ENCODE results near the gene MED13.
"Not testable (repeated sequence)": the region's sequence is repeated elsewhere in the genome, so short reads cannot be mapped to it uniquely, and the experiment has no call there.

MED13 gene

DNA sequence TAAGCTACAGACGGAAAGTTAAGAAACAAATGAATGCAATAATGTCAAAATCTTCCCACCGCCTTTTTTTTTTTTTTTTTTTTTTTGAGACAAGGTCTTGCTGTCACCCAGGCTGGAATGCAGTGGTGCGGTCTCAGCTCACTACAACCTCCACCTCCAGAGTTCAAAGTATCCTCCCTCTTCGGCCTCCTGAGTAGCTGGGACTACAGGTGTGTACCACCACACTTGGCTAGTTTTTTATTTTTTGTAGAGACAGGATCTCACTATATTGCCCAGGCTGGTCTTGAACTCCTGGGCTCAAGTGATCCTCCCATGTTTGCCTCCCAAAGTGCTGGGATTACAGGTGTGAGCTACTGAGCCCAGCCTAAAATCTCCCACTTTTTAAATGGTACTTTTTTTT lies 66.5 kb downstream of the MED13 start:
- DNase-seq (ENCODE audit: low read depth, low spot score), result not testable (repeated sequence)

DNA sequence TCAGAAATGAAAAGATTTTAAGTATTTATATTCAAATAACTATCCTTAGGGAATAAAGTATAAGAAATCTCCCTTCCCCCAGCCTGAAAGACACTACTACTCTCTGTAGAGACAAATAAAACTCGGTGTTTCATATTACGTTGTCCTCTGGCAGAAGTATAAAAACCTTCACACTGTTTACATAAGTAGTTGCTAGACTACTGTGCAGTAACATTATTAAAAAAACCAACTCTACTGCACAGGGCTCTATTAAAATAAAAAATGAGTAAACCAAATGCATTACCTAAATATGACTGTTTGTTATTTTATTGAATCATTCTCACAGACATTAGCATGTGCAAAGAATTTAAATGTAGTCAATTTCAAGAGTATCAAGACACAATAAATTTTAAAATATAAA lies 67.4 kb downstream of the MED13 start:
- DNase-seq (ENCODE audit: low read depth, low spot score), result peak; percentile 37

DNA sequence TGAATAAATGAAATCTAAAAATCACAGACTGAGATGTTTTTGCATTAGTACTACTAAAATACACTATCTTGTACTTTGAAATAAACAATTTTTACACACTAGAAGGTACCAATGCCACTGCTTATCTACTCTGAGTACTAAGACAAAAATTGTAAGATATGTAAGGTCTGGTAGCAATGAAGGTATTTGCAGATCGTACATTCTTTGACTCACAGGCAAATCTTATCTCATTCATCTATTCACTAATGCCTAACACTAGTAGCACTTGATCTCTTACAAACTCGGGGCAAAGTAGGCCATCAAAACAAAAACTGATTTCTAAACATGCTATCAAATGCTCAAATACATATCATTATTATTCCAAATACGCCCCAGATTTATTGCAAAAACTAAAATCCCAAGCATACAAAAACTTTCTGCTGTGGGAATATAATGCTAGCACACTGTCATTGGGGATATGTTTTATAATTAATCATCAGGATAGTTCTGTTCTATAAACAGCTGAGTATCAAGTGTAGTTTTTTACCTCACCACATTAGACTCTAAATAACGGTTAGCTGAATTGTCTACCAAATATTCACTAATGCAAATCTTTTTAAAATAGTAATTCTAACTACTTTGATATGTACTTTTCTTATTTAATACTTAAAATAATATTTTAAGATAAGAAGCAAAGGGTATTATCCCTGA lies 68.0 kb downstream of the MED13 start:
- peak; percentile 4 for DNase-seq (ENCODE audit: low read depth, low spot score)

DNA sequence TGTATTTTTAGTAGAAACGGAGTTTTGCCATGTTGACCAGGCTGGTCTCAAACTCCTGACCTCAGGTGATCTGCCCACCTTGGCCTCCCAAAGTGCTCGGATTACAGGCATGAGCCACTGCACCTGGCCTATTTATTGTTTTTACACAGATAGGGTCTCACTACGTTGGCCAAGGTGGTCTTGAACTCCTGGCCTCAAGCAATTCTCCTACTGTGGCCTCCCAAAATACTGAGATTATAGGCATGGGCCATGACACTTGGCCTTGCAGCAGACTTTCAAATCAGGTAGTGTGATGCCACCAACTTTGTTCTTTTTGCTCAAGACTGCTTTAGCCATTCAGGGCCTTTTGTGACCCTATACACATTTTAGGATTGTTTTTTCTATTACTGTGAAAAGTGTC lies 75.6 kb downstream of the MED13 start:
- no peak for DNase-seq (ENCODE audit: low read depth, low spot score)

DNA sequence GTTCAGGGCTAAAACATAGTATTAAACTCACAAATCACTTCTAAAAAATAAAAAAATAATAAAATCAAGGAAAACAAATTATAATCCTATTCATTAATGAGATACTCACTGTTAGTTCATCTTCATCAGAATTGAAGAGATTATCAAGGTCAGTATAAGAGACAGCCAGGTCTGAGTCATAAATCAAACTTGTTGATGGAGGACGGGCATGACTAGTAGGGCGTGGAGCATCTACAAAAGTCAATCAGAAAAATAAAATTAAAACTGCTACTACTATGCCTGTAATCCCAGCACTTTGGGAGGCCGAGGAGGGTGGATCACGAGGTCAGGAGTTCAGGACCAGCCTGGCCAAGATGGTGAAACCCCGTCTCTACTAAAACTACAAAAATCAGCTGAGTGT lies 78.2 kb downstream of the MED13 start:
- DNase-seq (ENCODE audit: low read depth, low spot score), result no peak

DNA sequence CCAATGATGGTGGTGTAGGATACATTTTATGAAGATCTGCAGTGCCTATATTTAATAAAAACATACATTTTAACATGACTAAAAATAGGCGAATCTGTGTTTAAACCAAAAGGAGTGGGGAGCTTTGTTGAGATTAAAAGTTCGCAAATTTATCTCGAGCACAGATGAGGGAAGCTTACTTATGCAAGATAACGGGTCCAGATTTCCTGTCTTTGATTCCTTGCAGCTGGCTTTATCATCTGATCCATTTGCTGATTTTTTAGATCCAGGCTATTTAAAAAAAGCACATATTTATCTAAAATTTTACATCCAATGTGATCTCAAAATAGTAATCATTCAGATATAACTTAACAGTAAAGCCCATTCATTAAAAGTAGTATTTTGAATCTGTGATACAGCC lies 80.3 kb downstream of the MED13 start:
- DNase-seq (ENCODE audit: low read depth, low spot score), result no peak

DNA sequence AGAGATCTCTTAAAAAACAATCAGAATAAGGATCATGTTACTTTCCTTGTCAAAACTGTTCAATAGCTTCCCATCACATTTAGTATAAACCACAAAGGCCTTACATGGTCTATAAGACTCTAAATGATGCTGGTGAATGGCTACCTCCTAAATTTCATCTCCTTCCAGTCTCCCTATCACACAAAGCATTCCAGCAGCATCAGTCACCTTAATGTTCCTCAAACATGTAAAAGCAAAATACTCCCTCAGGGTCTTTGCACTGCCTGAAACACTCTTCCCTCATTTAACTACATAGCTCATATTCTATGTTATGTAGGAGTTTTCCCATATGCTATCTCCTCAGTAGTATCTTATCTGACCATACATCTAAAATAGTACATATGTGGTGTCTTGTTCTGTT lies 83.8 kb downstream of the MED13 start:
- peak; percentile 29 for DNase-seq (ENCODE audit: low read depth, low spot score)

DNA sequence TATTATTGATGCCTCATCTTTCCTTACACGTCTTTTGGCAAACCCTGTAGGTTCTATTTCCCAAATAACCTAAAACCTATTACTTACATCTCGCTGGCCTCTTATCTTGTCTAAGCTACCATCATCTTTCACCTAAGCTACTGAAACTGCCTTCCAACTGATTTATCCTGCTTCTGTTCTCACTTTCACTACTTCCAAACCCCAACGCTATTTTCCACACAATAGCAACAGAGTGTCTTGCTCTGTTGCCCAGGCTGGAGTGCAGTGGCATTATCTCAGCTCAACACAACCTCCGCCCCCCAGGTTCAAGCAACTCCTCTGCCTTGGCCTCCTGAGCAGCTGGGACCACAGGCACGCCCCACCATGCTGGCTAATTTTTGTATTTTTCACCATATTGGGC lies 84.5 kb downstream of the MED13 start:
- no peak for DNase-seq (ENCODE audit: low read depth, low spot score)

DNA sequence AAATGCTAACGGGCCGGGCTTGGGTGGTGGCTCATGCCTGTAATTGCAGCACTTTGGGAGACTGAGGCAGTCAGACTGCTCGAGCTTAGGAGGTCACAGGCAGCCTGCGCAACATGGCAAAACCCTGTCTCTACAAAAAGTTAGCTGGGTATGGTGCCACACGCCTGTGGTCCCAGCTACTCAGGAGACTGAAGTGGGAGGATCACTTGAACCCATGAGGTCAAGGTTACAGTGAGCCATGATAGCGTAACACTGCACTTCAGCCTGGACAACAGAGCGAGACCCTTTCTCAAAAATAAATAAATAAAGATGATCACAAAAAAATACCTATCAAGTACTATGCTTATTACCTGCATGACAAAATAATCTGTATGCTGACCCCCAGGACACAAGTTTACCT lies 91.0 kb downstream of the MED13 start:
- no peak for DNase-seq (ENCODE audit: low read depth, low spot score)

DNA sequence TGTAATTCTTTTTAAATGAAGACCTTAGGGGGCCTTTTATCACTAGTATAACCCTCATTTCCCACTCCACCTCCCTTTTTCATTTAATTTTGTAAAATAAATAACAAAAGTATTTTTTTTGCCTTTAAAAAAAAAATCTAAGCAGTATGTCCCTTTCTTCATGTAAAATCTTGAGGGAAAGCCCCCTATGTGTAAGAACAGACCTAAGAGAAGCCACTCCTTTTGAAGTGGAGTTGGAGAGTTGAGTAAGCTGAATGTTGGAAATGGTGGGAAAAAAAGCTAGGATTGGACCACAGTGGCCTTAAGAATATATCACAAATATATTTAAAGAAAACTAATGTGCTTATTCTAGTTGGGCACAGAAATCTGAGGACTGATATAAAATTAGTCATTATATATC lies 92.8 kb downstream of the MED13 start:
- DNase-seq (ENCODE audit: low read depth, low spot score), result no peak

DNA sequence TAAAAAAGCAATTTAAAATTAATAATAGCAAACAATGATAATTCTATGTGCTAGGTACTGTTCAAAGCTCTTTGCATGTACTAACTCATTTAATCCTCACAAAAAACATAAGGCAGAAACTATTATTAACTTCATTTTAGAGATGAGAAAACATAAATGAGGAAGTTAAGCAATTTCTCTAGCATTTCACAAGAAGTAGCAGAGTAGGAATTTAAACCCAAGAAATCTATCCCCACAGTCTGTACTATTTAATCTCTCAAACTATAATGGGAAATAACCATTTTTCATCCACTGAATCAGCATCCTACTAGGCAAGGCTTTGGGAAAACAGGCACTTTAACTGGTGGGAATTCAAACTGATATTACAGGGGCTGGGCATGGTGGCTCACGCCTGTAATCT lies 95.0 kb downstream of the MED13 start:
- no peak for DNase-seq (ENCODE audit: low read depth, low spot score)

DNA sequence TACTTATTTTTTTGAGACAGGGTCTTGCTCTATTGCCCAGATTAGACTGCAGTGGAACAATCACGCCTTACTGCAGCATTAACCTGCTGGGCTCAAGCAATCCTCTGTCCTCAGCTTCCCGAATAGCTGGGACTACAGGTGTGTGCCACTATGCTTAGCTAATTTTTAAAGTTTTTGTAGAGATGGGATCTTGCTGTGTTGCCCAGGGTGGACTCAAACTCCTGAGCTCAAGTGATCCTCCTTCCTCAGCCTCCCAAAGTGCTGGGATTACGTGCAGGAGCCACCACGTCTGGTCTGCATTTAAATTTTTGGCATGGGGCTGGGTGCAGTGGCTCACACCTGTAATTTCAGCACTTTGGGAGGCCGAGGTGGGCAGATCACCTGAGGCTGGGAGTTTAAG lies 96.3 kb downstream of the MED13 start:
- no peak for DNase-seq (ENCODE audit: low read depth, low spot score)

DNA sequence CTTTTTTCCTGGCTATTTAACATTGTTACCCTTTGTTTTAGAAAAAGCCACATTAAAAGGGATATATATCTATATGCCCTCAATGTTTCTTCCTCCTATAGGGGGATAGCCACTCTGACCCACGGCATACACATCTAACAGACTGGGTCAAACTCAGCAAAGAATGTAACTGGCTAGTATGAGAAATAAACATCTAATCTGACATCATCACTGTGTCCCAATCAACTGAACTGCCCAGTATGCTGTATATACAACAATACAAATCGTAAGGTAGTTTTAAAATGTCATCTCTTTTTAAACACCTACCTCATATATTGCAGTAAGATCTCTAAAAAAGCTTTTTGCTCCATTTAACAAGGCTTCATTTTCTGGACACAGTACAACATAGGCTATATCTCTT lies 97.3 kb downstream of the MED13 start:
- no peak for DNase-seq (ENCODE audit: low read depth, low spot score)

DNA sequence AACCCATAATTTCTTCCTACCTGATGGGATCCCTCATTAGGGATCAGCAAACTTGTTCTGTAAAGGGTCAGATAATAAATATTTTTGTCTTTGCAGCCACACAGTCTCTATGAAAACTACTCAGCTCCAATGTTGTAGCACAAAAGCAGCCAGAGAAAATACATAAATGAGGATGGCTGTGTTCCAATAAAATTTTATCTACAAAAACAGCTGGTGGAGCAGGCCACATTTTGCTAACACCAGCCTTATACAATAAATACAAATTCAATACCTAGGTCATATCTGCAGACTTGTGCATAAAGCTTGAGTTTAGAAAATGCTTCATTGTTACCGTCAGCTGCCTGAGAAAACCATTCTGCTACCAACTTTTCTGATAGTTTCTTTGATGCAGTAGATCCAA lies 98.9 kb downstream of the MED13 start:
- DNase-seq (ENCODE audit: low read depth, low spot score), result no peak

DNA sequence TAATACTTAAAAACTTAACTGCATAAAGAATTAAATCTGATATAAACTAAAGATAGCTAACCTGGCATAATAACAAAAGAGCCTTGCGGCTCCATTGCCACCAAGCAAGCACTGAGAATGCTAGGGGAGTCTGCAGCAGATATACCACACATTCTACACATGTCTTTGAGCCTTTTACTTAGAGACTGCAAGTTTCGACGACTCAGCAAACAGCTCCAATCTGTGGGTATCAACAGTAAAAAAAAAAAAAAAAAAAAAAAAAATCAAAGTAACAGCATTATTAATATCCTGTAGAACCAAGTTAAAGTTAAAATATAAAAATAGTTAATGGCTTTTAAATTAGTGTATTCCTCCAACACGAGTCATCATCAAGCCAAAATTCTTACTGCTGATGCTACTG lies 109.5 kb downstream of the MED13 start:
- no peak for DNase-seq (ENCODE audit: low read depth, low spot score)

DNA sequence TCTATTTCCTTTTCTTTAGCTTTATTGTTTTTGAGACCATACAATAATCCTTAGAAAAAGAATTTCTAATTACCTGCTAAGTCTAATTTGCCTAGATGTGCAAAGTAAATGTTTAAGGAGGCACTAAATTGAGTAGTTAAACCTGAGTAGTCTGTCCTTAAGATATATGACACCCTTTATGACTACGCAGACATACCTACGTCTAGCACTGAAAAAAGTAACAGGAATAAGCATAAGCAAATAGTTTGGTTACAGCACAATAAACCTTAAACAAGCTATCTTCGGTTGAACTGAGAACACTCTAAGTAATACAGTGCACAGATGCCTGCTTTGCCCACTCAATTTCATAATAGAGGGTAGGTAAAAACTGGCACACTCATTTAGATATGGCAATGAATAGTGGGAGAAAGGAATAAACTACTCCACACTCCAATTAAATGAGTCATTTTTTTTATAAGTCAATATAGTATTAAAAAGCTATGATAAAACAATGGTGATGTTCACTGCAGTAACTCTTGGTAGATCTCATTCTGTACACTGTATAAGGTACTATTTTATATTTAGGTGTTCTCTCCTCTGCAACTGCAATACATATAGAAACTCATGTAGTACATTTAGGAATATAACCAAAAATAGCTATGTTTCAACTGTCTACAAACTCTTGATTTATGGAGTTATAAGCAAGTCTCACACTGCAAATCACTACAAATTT lies 117.6 kb downstream of the MED13 start:
- DNase-seq (ENCODE audit: low read depth, low spot score), result no peak

DNA sequence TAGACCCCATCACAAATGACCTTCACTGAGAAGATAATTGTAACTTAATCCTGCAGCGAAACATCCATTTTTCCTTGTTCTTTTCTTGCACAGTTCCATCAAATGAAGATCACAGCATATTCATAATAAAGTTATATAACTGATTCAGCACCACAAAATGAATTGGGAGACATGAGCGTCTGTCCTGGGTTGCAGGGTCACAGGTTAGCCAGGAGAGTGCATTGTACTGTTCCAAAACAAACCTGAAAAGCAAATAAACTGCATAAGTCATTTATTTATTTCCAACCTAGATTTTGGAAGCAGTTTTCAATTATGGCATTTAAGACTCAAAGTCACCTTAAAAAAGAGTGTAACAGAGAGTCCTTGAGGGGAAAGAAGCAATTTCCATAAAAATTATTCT lies 118.7 kb downstream of the MED13 start:
- no peak for DNase-seq (ENCODE audit: low read depth, low spot score)

DNA sequence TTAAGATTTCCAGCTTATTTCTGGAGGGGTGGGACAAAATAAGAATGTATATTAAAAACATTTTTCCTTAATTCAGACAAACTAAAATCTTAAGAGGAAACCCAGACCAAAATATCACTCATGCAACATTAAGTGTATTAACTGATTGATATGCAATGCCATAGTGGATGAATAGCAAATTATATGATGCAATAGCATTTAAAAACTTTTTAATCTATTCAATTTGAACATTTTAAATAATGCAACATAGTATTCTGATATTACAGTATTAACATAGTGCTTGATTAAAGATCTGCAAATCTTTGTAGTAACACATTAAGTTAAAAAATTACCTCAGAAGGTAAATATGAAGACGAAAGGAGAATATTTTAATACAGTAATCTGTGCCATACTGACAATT lies 122.0 kb downstream of the MED13 start:
- DNase-seq (ENCODE audit: low read depth, low spot score), result no peak

DNA sequence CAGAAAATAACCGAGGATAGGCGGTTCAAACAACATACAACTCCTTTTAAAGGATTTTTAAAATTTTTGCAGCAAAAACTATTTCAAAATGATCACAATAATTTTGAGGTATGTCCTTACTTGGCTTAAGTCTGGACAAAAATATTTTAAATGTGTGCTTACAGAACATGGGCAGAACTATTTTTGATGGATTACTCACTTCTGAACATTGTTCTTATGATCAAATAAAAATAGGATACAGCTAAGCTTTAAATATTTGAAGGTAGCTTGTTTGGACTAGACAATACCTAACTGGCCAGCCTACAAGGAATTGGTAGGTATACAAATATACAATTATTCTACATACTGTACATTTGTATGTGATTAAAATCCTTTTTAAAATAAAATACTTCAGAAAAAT lies 123.0 kb downstream of the MED13 start:
- no peak for DNase-seq (ENCODE audit: low read depth, low spot score)

DNA sequence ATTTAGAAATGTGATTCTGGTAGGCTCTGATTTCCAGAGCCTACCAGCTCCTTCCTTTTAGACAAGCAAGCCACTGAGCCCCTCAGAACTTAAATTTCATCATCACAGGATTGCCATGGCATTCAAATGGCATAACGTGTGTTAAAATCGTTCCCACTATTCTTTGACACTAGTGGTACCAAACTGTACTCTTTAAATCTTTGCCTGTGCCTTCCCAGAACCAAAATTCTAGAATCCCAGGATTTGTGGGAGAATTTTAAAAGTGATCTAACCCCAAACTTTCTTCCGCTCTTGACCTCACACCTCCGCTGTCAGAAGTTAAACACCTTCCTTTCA lies 137.0 kb downstream of the MED13 start:
- DNase-seq (ENCODE audit: low read depth, low spot score), result no peak

DNA sequence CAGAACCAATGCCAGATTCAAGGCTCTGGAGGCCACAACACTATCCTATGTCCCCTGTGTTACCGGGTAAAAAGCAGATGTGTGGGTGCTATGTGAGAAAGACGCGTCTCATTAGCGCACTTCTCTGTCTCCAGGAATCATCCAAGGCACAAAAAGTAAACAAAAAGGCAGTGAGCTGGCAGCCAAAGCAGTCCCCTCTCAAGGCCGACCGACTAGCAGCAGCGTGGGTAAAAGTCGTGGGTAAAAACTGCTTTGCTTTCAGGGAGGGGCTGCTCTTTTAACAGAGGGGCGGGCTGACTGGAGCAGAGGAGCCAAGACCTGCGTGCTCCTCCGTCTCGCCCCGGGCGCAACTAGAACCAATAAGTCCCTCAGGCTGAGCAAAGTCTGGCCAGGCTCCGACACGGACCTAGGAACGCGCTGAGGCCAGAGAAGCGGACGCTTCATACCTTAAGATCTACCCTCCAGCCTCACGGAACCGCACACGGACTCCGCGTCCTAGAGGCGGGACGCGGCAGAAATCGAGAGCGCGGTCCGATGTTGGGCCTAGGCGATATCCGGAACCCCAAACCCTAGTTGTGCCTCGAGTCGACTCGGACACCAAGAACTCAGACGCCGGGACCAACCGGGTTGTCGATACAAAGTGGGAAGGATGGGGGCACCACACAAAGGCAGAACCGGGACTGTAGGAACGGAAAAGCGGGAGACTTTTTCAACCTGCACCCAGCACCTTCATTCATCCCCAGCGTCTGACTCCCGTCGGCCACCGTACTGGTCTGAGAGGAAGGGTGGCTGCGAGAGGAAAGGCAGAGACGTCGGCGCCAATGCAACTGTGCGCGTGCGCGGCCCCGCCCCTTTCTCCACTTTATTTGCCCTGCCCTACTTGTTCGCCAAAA lies 137.6 kb downstream of the MED13 start, which contains the start of gene INTS2:
Gene INTS2, minus strand, starts transcription at position 775 of the 893 bp plus-strand sequence. CDS start 1,338 bp downstream, outside the sequence.
- DNase-seq (ENCODE audit: low read depth, low spot score), result peak; percentile 97

DNA sequence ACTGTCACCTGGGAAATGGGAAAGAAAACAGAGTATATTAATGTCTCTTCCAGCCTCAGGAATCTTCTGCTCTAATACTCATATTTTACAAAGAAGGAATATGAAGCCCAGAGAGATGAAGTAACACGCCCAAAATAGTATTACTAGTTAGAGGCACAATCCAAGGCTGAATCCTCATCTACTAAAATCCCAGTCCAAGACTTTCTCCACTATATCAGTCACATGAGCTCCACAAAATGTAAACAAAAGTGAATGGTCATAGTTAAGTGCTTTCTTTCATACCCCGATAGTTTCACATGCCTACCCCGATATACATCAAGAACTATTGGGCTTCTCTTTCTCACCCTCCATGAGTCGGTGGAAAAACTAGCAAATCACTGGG lies 138.3 kb downstream of the MED13 start:
- DNase-seq (ENCODE audit: low read depth, low spot score), result no peak

DNA sequence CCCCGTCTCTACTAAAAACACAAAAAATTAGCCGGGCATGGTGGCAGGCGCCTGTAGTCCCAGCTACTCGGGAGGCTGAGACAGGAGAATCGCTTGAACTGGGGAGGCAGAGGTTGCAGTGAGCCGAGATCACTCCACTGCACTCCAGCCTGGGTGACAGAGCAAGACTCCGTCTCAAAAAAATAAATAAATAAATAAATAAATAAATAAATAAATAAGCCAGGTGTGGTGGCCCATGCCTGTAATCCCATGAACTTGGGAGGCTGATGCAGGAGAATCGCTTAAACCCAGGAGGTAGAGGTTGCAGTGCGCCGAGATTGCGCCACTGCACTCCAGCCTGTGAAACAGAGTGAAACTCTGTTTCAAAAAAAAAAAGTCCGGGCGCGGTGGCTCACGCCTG lies 149.9 kb downstream of the MED13 start:
- not testable (repeated sequence) for DNase-seq (ENCODE audit: low read depth, low spot score)

Measured in astrocyte of the hippocampus (primary cell).